Subcutaneous adipose tissue (tissue), 4 donors: ENCODE data around the gene AGBL4. TPM values are rescaled to one million over a fixed set of nuclear protein-coding genes. Genes with fewer than 3 reads are reported as not detected.

ENCODE experiments used
- CTCF ChIP-seq: fragments of 450-650 bp; IDR thresholded peaks from one replicate; pipeline ENCODE4 v1.5.1; 2016; ENCODE audit warnings: low read depth, mild to moderate bottlenecking, control low read depth, antibody characterized with exemption, moderate library complexity
- total RNA-seq, 4 donors: library from RNA; depleted of rRNA; stranded (reverse); fragments of >200 nt; gene quantifications; one replicate each; pipeline ENCODE4 v1.1.0, GENCODE V29; 2016

Gene AGBL4
- total RNA-seq, 4 donors from 2014 or later, result 0.16 to 3.6 (median 0.59) TPM

GRCh38 chr1:49306507-49307070 lies 717.2 kb downstream of the AGBL4 start:
- TF ChIP-seq CTCF, result no peak

DNA sequence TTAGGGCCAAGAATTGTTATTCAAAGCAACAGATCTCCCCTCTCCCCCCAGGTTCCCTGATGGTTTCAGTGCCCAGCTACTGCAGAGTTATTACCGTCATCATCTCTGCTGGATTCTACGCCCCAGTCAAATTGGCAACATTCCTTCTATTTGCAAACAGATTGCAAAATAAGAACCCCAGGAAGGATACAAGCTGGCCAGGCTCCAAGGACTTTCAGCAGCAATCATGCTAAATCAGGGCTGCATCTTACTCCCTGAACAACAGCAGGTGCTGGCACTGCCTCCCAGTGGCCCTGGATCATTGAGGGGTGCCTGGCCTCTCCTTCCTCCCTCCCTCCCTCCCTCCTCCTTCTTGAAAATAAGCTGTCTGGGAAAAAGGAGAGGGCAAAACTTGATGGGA lies 725.5 kb downstream of the AGBL4 start:
- no peak for TF ChIP-seq CTCF

DNA sequence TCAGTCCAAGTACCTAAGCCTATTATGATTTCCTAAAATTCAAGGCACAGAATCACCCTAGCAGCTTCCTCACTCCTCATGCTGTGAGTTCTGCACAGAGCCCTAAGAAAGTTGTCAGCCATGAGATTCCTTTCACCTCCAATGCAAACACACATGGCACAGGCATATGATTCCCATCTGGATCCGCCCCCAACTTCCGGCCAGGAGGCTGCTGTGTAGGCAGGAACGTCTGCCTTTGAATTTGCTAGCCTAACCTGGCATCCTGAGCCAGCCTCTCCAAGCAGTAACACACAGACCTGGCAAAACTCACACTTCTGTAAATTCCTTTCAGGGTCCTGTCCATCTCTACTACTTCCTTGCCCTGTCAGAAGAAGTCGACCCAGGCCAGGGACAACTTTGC lies 726.0 kb downstream of the AGBL4 start:
- TF ChIP-seq CTCF, result no peak

GRCh38 chr1:49294539-49294938 lies 729.2 kb downstream of the AGBL4 start:
- TF ChIP-seq CTCF, result no peak

DNA sequence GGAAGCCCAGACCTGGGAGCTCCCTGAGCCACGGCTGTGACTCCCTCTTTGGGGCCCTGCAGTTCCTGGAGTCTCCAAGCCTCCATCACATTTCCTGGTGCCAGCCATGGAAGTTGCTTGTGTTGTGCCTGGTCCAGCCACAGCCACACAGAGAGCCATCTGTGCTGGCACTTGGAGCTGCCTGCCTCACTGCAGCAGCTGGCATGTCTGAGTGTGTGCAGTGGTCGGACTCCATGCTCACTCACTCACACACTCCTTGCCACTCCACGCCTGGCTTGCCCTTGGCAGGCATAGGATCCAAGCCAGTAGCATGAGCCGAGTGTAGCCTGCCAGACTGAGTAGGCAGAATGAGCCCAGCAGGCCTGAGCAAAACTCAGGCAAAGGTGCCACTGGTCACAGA lies 730.7 kb downstream of the AGBL4 start:
- no peak for TF ChIP-seq CTCF

GRCh38 chr1:49252917-49253316 lies 770.8 kb downstream of the AGBL4 start:
- TF ChIP-seq CTCF, result no peak

- no peak for TF ChIP-seq CTCF
Measured at GRCh38 chr1:49251019-49251784, 772.6 kb downstream of the AGBL4 start.
